GM18508 (cell line): Measurements from ENCODE around the gene FGA.
A peak's percentile ranks its signal among the peaks of the same experiment; 100 is the strongest.

Source experiments
- ATAC-seq: cut with Tn5 transposase; IDR thresholded peaks from one replicate; pipeline ENCODE4 v1.9.1; 2021; ENCODE audit warnings: moderate number of reproducible peaks; ENCODE audit not compliant: insufficient read depth, unreplicated experiment

Gene FGA

GRCh38 chr4:154583677-154584076, 6.9 kb downstream of the FGA start:
- ATAC-seq: no peak

GRCh38 chr4:154583230-154583629, 7.3 kb downstream of the FGA start:
- ATAC-seq: no peak

DNA sequence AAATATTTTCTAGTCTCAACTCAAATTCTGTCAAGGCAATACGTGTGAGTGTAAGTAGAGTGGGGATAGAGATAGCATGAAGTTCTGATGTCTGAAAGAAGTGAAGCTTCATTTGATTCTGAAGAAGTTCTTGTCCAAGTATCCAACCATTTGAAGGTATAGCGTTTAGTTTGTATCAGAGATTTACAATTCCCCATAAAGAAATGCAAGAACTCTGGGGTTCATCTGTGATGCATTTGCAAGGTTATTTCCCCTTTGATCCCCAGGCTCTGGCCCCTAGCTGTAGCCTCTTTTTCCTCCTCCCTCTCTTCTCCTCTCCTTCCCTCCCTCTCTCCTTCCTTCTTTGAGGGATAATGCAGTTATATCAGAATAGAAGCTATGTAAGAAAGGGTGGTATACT, 7.8 kb downstream of the FGA start:
- ATAC-seq: no peak

GRCh38 chr4:154579927-154580326, 10.6 kb downstream of the FGA start:
- ATAC-seq: no peak

DNA sequence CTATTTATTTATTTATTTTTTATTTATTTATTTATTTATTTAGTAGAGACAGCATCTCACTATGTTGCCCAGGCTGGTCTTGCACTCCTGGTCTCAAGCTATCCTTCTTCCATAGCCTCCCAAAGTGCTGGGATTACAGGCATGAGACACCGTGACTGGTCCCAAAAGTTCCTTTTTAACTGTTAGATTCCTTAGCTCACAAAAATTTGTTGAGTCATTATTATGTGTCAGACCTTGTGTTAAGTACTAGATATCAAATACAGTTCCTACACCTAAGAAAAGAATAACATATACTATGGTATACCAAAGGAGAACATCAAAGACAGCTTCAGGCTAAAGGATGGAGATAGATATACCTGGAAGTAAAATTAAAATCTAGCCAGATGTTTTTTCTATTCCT, 11.6 kb downstream of the FGA start:
- no peak for ATAC-seq

- ATAC-seq: no peak
Measured at GRCh38 chr4:154577324-154577723, 13.2 kb downstream of the FGA start.

GRCh38 chr4:154574311-154574710, 16.2 kb downstream of the FGA start:
- no peak for ATAC-seq

- no peak for ATAC-seq
Measured at GRCh38 chr4:154573190-154573870, 17.2 kb downstream of the FGA start.

- no peak for ATAC-seq
Measured at GRCh38 chr4:154569584-154569983, 21.0 kb downstream of the FGA start.

- ATAC-seq: no peak
Measured at GRCh38 chr4:154569028-154569427, 21.5 kb downstream of the FGA start.

GRCh38 chr4:154566639-154567204, 23.8 kb downstream of the FGA start:
- ATAC-seq: no peak

DNA sequence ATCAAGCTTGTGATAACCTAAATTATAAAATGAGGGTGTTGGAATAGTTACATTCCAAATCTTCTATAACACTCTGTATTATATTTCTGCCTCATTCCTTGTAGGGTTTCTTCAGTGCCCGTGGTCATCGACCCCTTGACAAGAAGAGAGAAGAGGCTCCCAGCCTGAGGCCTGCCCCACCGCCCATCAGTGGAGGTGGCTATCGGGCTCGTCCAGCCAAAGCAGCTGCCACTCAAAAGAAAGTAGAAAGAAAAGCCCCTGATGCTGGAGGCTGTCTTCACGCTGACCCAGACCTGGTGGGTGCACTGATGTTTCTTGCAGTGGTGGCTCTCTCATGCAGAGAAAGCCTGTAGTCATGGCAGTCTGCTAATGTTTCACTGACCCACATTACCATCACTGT, 24.8 kb downstream of the FGA start:
- ATAC-seq: no peak

DNA sequence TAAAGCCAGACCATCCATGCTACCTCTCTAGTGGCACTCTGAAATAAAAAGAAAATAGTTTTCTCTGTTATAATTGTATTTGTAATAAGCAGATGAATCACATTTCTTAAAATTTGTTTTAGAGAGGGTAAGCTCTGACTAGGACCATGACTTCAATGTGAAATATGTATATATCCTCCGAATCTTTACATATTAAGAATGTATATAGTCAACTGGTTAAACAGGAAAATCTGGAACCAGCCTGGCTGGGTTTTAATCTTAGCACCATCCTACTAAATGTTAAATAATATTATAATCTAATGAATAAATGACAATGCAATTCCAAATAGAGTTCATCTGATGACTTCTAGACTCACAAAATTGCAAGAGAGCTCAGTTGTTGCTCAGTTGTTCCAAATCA, 26.2 kb downstream of the FGA start:
- ATAC-seq: no peak

- no peak for ATAC-seq
Measured at GRCh38 chr4:154562697-154563254, 27.8 kb downstream of the FGA start, which contains the start of gene FGB. FGB (plus strand) TSS chr4:154563011; CDS start chr4:154563019, 8 bp downstream.

- ATAC-seq: no peak
Measured at GRCh38 chr4:154560824-154561231, 29.7 kb downstream of the FGA start.

GRCh38 chr4:154560419-154560801, 30.1 kb downstream of the FGA start:
- ATAC-seq: no peak

GRCh38 chr4:154559494-154560418, 30.8 kb downstream of the FGA start:
- peak; percentile 75 for ATAC-seq

- ATAC-seq: no peak
Measured at GRCh38 chr4:154559141-154559493, 31.4 kb downstream of the FGA start.

DNA sequence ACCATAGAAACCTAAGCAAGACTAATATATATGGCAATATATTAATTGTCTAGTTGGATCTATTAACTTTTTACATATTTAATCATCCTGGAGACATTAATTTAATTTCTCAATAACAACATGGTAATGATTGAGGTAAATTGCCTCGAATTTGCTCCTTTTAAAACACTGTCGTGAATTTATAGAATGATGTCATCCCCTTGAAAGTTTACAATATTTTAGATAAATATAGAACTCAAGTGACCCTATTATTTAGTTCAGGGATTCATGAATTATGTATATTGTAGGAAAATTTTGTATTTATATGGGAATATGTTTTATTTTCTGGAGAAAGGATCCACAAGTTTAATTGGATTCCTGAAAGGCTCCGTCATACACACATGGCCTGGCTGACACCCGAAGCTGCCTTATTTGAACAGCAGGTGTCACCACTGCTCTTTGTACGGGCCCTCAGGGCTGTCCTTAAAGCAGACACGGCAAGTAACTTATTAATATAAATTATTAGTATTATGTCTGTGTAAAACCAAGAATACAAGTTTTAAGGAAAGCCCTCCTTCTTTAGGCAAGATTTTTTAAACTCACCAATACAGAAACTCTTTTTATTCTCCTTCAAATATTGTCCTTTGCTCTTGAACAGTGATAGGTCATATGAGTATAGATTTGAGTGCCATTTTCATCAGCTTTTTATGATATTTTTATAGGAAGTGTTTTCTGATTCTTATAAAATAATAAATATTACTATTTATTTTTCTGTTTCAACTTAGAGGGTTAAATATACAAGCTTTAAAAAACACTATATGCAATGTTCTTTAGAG, 38.5 kb downstream of the FGA start:
- ATAC-seq: peak; percentile 48
